SK-N-SH treated with all-trans-retinoic acid at 6 μM for 48 hours (cell line): ENCODE data around the gene PMM1.

Experiments
- CSDC2 ChIP-seq: fragments of 250-450 bp; sonication (Bioruptor Pico); IDR thresholded peaks from 2 replicates; pipeline ENCODE4 v1.5.0; 2020; ENCODE audit warnings: mild to moderate bottlenecking, moderate library complexity
- CSRNP3 ChIP-seq: fragments of 250-450 bp; sonication (Bioruptor Pico); IDR thresholded peaks from 2 replicates; pipeline ENCODE4 v1.5.1; 2021; ENCODE audit warnings: mild to moderate bottlenecking, moderate library complexity
- GLIS3 ChIP-seq: fragments of 250-450 bp; sonication (Bioruptor Pico); IDR thresholded peaks from 2 replicates; pipeline ENCODE4 v1.5.0; 2020; ENCODE audit warnings: mild to moderate bottlenecking, moderate library complexity
- ISL1 ChIP-seq: fragments of 250-450 bp; sonication (Bioruptor Pico); IDR thresholded peaks from 2 replicates; pipeline ENCODE4 v2.1.2; 2022; ENCODE audit warnings: mild to moderate bottlenecking, moderate library complexity
- POU6F1 ChIP-seq: fragments of 250-450 bp; sonication (Bioruptor Pico); IDR thresholded peaks from 2 replicates; pipeline ENCODE4 v1.8.0; 2021; ENCODE audit warnings: low read depth, mild to moderate bottlenecking, moderate library complexity, borderline replicate concordance
- PPARA ChIP-seq: fragments of 250-450 bp; sonication (Bioruptor Pico); IDR thresholded peaks from 2 replicates; pipeline ENCODE4 v1.5.0; 2020; ENCODE audit warnings: mild to moderate bottlenecking, borderline replicate concordance
- SNAI2 ChIP-seq: fragments of 250-450 bp; sonication (Bioruptor Pico); IDR thresholded peaks from 2 replicates; pipeline ENCODE4 v1.5.0; 2020; ENCODE audit warnings: mild to moderate bottlenecking, moderate library complexity
- TOX ChIP-seq: fragments of 250-450 bp; sonication (Bioruptor Pico); IDR thresholded peaks from 2 replicates; pipeline ENCODE4 v1.8.0; 2021; ENCODE audit warnings: mild to moderate bottlenecking, moderate library complexity, borderline replicate concordance
- TSHZ2 ChIP-seq: fragments of 250-450 bp; sonication (Bioruptor Pico); IDR thresholded peaks from 2 replicates; pipeline ENCODE4 v1.5.0; 2020; ENCODE audit warnings: mild to moderate bottlenecking, moderate library complexity
- ZFP30 ChIP-seq: fragments of 450-650 bp; formaldehyde crosslinking; IDR thresholded peaks from 2 replicates; pipeline ENCODE4 v1.5.0; 2022; ENCODE audit warnings: mild to moderate bottlenecking, moderate library complexity
- ZNF565 ChIP-seq: fragments of 450-650 bp; formaldehyde crosslinking; conservative IDR thresholded peaks from 2 replicates; pipeline ENCODE4 v1.5.0; 2020; ENCODE audit warnings: low read depth, mild to moderate bottlenecking, moderate library complexity
- ZNF8 ChIP-seq: fragments of 450-650 bp; formaldehyde crosslinking; IDR thresholded peaks from 2 replicates; pipeline ENCODE4 v1.5.0; 2020; ENCODE audit warnings: mild to moderate bottlenecking, moderate library complexity
- TF ChIP-seq, protein P1 (sequence below): fragments of 250-450 bp; sonication (Bioruptor Pico); IDR thresholded peaks from 2 replicates; pipeline ENCODE4 v1.8.0; 2020; ENCODE audit warnings: mild to moderate bottlenecking, moderate library complexity, borderline replicate concordance

GRCh38 chr22:41619979-41620588, 30.4 kb upstream of the PMM1 start:
- TF ChIP-seq CSRNP3 (CRISPR knock-in tag) = no peak
- TF ChIP-seq TSHZ2 (CRISPR knock-in tag) = no peak
- TF ChIP-seq TOX = no peak
- no peak for TF ChIP-seq ZNF8
- TF ChIP-seq CSDC2 (CRISPR knock-in tag) = no peak
- TF ChIP-seq ISL1 (CRISPR knock-in tag) = no peak
- no peak for TF ChIP-seq PPARA (CRISPR knock-in tag)
- TF ChIP-seq ZNF565 = no peak
- TF ChIP-seq, protein P1, sequence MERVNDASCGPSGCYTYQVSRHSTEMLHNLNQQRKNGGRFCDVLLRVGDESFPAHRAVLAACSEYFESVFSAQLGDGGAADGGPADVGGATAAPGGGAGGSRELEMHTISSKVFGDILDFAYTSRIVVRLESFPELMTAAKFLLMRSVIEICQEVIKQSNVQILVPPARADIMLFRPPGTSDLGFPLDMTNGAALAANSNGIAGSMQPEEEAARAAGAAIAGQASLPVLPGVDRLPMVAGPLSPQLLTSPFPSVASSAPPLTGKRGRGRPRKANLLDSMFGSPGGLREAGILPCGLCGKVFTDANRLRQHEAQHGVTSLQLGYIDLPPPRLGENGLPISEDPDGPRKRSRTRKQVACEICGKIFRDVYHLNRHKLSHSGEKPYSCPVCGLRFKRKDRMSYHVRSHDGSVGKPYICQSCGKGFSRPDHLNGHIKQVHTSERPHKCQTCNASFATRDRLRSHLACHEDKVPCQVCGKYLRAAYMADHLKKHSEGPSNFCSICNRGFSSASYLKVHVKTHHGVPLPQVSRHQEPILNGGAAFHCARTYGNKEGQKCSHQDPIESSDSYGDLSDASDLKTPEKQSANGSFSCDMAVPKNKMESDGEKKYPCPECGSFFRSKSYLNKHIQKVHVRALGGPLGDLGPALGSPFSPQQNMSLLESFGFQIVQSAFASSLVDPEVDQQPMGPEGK = no peak
- no peak for TF ChIP-seq SNAI2 (CRISPR knock-in tag)
- no peak for TF ChIP-seq ZFP30 (CRISPR knock-in tag)
- TF ChIP-seq POU6F1 (CRISPR knock-in tag) = no peak
- TF ChIP-seq GLIS3 (CRISPR knock-in tag) = no peak
